Tibial nerve (tissue), 3 donors: ENCODE results near the gene SLC22A3.

Source experiments
- CTCF ChIP-seq, 5 experiments: fragments of 200-600 bp in 3 of 5; fragments of 450-650 bp in 2 of 5; sonication (generic) in 3 of 5; IDR thresholded peaks; one replicate each; pipeline ENCODE4 v1.5.1; 2016 to 2019; ENCODE audit warnings: antibody characterized with exemption in 5 of 5, mild to moderate bottlenecking in 3 of 5, moderate library complexity in 2 of 5
- POLR2A ChIP-seq, 2 donors: fragments of 450-650 bp; IDR thresholded peaks; one replicate each; pipeline ENCODE4 v1.6.1; 2017; ENCODE audit warnings: antibody characterized with exemption in 2 of 2, mild to moderate bottlenecking in 2 of 2, moderate library complexity in 2 of 2

GRCh38 chr6:160305926-160306713, 42.1 kb upstream of the SLC22A3 start:
- no peak for TF ChIP-seq POLR2A (IDR thresholded peaks at IDR 0.05)
- no peak for TF ChIP-seq CTCF (IDR thresholded peaks at IDR 0.05)
